GM23248 (cell line): ENCODE data around the gene AARS2.

Experiments used
- EZH2 ChIP-seq: fragments of 200-600 bp; sonication (generic); IDR thresholded peaks from 2 replicates; pipeline ENCODE4 v1.6.1; 2018; ENCODE audit warnings: antibody characterized with exemption, mild to moderate bottlenecking; ENCODE audit not compliant: insufficient read depth, poor library complexity, severe bottlenecking
- EZH2phosphoT487 ChIP-seq: fragments of 200-600 bp; sonication (generic); IDR thresholded peaks from 2 replicates; pipeline ENCODE4 v1.6.1; 2018; ENCODE audit warnings: antibody characterized with exemption, moderate library complexity, mild to moderate bottlenecking, low read depth; ENCODE audit not compliant: insufficient read depth

DNA sequence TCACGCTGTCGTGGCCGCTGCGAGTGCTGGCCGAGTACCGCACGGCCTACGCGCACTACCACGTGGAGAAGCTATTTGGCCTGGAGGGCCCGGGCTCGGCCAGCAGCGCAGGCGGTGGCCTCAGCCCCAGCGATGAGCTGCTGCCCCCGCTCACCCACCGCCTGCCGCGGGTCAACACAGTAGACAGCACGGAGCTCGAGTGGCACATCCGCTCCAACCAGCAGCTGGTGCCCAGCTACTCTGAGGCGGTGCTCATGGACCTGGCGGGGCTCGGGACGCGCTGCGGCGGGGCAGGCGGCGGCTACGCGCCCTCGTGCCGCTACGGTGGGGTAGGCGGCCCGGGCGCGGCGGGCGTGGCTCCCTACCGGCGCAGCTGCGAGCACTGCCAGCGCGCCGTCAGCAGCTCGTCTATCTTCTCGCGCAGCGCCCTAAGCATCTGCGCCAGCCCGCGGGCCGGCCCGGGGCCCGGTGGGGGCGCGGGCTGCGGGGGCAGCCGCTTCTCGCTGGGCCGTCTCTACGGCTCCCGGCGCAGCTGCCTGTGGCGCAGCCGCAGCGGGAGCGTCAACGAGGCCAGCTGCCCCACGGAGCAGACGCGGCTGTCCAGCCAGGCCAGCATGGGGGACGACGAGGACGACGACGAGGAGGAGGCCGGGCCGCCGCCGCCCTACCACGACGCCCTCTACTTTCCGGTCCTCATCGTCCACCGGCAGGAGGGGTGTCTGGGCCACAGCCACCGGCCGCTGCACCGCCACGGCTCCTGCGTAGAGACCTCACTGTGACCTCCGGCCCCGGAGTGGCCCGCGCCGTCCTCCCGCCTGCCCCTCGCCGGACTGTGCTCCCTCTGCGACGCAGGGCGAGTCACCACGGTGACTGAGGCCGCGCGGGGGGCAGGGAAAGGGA lies 37.1 kb downstream of the AARS2 start:
- TF ChIP-seq EZH2, result no peak
- no peak for TF ChIP-seq EZH2phosphoT487
